ENCODE measurements around the gene ULK1.

GRCh38 chr12:131941987-131942341 is 47.5 kb downstream of the ULK1 start:
- no peak for TF ChIP-seq CTCF (IDR thresholded peaks at IDR 0.05)
- TF ChIP-seq EP300 (IDR thresholded peaks at IDR 0.05) = no peak
- TF ChIP-seq POLR2A (IDR thresholded peaks at IDR 0.05) = no peak

All from ovary (tissue), 3 donors.